ENCODE data around the gene RBM14.
"Not testable (repeated sequence)": the region's sequence is repeated elsewhere in the genome, so short reads cannot be mapped to it uniquely, and the experiment has no call there.

Gene RBM14

GRCh38 chr11:66595245-66595904, 21.1 kb upstream of the RBM14 start:
- DNase-seq (ENCODE audit: low read depth in 2 of 2): no peak

- DNase-seq (ENCODE audit: low read depth in 2 of 2): no peak
Measured at GRCh38 chr11:66598993-66599392, 17.4 kb upstream of the RBM14 start.

GRCh38 chr11:66600219-66600618, 16.2 kb upstream of the RBM14 start:
- DNase-seq (ENCODE audit: low read depth in 2 of 2): no peak

GRCh38 chr11:66600631-66601233, 15.7 kb upstream of the RBM14 start:
- no peak for DNase-seq (ENCODE audit: low read depth in 2 of 2)

- DNase-seq (ENCODE audit: low read depth in 2 of 2): no peak
Measured at GRCh38 chr11:66603072-66603471, 13.4 kb upstream of the RBM14 start.

- DNase-seq (ENCODE audit: low read depth in 2 of 2): no peak
Measured at GRCh38 chr11:66604155-66604554, 12.3 kb upstream of the RBM14 start.

GRCh38 chr11:66606608-66607007, 9.8 kb upstream of the RBM14 start:
- not testable (repeated sequence) for DNase-seq (ENCODE audit: low read depth in 2 of 2)

- DNase-seq (ENCODE audit: low read depth in 2 of 2): no peak
Measured at GRCh38 chr11:66607126-66607834, 9.2 kb upstream of the RBM14 start.

GRCh38 chr11:66609721-66610617, 6.5 kb upstream of the RBM14 start:
- DNase-seq (ENCODE audit: low read depth in 2 of 2): no peak

- DNase-seq (ENCODE audit: low read depth in 2 of 2): no peak
Measured at GRCh38 chr11:66612458-66612857, 4.0 kb upstream of the RBM14 start.

- no peak for DNase-seq (ENCODE audit: low read depth in 2 of 2)
Measured at GRCh38 chr11:66614073-66614472, 2.4 kb upstream of the RBM14 start.

- DNase-seq (ENCODE audit: low read depth in 2 of 2): no peak
Measured at GRCh38 chr11:66617155-66617834, 865 bp downstream of the RBM14 start.

- no peak for DNase-seq (ENCODE audit: low read depth in 2 of 2)
Measured at GRCh38 chr11:66619080-66619554, 2.7 kb downstream of the RBM14 start.

- no peak for DNase-seq (ENCODE audit: low read depth in 2 of 2)
Measured at GRCh38 chr11:66624450-66624849, 8.0 kb downstream of the RBM14 start.

GRCh38 chr11:66625041-66625751, 8.8 kb downstream of the RBM14 start:
- DNase-seq (ENCODE audit: low read depth in 2 of 2): no peak

GRCh38 chr11:66625752-66626149, 9.3 kb downstream of the RBM14 start:
- DNase-seq (ENCODE audit: low read depth in 2 of 2): no peak

- no peak for DNase-seq (ENCODE audit: low read depth in 2 of 2)
Measured at GRCh38 chr11:66626382-66626781, 10.0 kb downstream of the RBM14 start.

GRCh38 chr11:66626926-66627325, 10.5 kb downstream of the RBM14 start:
- DNase-seq (ENCODE audit: low read depth in 2 of 2): no peak

- DNase-seq (ENCODE audit: low read depth in 2 of 2): no peak
Measured at GRCh38 chr11:66628061-66628603, 11.7 kb downstream of the RBM14 start.

GRCh38 chr11:66629356-66629755, 12.9 kb downstream of the RBM14 start:
- no peak for DNase-seq (ENCODE audit: low read depth in 2 of 2)

Measured in stimulated activated CD8-positive, alpha-beta memory T cell treated with anti-CD3 and anti-CD28 coated beads, Interleukin-2, amount 100 ng/mL, for 48 hours (primary cell).